NOMO-1 treated with DMSO at 0.1 percent for 48 hours (cell line): Measurements from ENCODE around the gene WRNIP1.

ENCODE experiments used
- DNase-seq: peaks from one replicate; lab custom pipeline; 2025; ENCODE audit not compliant: unreplicated experiment; lab: John Stamatoyannopoulos, UW

WRNIP1 gene

DNA sequence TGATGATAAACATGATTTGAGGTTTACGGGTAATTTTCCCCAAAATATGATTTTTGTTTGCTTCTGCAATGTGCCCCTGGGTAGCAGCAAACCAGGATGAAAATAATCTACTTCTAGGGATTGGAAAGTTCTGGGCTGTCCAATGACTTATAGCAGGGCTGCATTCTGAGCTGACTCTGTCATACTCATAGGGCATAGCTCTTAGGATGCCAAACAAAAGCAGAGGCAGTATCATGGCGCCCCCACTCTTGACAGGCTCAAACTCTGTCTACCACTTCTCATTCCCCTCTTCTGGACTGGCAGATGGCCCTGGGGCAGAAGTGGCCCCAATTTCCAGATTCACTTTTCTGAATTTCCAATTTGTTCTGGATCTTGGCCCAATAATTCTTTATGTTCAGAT is 66.2 kb downstream of the WRNIP1 start:
- no peak for DNase-seq

DNA sequence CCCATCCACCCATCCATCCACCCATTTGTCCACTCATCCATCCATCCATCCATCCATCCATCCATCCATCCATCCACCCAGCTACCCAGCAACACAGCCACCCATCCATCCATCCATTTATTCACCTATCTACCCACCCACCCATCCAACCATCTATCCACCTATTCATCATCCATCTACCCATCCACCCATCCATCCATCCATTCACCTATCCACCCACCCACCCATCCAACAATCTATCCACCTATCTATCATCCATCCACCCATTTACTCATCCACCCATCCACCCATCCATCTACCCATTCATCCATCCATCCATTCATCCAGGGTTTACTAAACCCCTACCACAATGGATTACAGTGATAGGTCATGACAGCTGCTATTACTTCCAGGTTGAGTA is 69.1 kb downstream of the WRNIP1 start:
- no peak for DNase-seq
